ENCODE results near the gene LCNL1. TPM values are rescaled to one million over a fixed set of nuclear protein-coding genes. Genes with fewer than 3 reads are reported as not detected.
A peak's percentile ranks its signal among the peaks of the same experiment; 100 is the strongest.

LCNL1 gene
- total and polyA plus RNA-seq, 12 donors = 0.06 to 10.5 (median 0.78) TPM; not detected in 2

DNA sequence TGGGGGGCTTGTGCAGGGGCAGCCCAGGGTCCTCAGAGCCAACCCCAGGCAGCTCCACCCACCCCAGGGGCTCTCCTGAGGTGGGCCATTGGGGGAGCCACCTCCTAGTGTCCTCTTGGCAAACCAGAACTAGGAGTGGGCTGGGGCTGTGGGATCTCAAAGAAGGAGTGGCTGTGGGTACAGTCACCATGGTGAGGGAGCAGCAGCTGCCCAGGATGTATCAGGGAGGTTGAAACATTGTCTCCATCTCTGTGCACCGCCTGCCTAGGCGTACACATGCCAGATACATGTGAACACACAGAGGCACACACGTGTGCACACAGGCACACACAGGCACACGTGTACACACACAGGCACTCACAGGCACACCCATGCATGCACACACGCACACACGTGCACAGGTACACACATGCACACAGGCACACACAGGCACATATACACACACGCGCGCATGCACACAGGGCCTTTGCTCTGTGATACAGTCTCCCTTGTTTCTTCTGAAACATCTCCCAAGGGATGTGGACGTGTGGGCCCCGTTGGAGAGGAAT, 20.0 kb upstream of the LCNL1 start:
- intact Hi-C loops (cut with DNase I) = no loop called here
- Histone ChIP-seq H3K4me3 (no peak overlapping the region), H3K27ac (no peak overlapping the region), H3K36me3 (replicated peaks in 1 of 2) (no peaks in the 10 kb centered on the region), H3K4me1 (replicated peaks in 1 of 2) (peaks cover 0 to 8% of the 10 kb centered on the region in 2 donors), H3K27me3 (no peaks in the 10 kb centered on the region), H3K9me3 (replicated peaks in 1 of 3) (no peaks in the 10 kb centered on the region)
- 79 to 92% (median 86%) methylated on average over 8 to 11 of the region's 11 CpGs for WGBS, 4 donors
- no peak for DNase-seq
- TF ChIP-seq POLR2A (IDR thresholded peaks at IDR 0.05) (no peak), CTCF (IDR thresholded peaks at IDR 0.05) (no peak)

GRCh38 chr9:136963341-136963740, 19.5 kb upstream of the LCNL1 start:
- Histone ChIP-seq H3K36me3 (replicated peaks in 1 of 2) (no peaks in the 10 kb centered on the region), H3K9me3 (replicated peaks in 1 of 3) (no peaks in the 10 kb centered on the region), H3K4me3 (no peak overlapping the region), H3K27ac (peak overlapping the region in 1 of 5 donors; percentile 29), H3K27me3 (no peaks in the 10 kb centered on the region), H3K4me1 (replicated peaks in 1 of 2) (peaks cover 0 to 8% of the 10 kb centered on the region in 2 donors)
- intact Hi-C loops (cut with DNase I) = no loop called here
- 89 to 97% (median 94%) methylated on average over 6 to 15 of the region's 15 CpGs for WGBS, 4 donors
- TF ChIP-seq POLR2A (IDR thresholded peaks at IDR 0.05) (no peak), CTCF (IDR thresholded peaks at IDR 0.05) (no peak)
- no peak for DNase-seq

DNA sequence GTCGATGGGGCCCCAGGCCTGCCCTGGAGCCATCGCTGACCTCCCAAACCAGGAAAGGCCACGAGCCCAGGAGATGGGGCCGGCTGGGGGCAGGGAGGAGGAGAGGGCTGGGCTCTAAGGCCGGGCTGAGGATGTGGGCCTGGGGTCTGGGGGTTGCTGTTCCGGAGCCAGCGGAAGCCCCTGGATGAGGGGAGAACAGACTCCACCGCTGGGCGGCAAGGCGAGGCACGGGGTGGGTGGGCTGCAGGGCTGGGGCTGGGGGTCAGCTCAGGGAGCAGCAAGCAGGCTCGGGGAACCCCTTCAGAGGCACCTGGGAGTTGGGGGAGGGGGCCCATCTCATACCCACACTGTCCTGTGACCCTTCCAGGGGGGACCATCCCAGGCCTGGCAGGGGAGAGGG, 19.0 kb upstream of the LCNL1 start:
- TF ChIP-seq CTCF (IDR thresholded peaks at IDR 0.05) = no peak
- TF ChIP-seq POLR2A (IDR thresholded peaks at IDR 0.05) = no peak
- no peak for DNase-seq
- Histone ChIP-seq H3K4me3 (no peak overlapping the region), H3K36me3 (replicated peaks in 1 of 2) (no peaks in the 10 kb centered on the region), H3K9me3 (replicated peaks in 1 of 3) (no peaks in the 10 kb centered on the region), H3K27me3 (no peaks in the 10 kb centered on the region), H3K27ac (peak overlapping the region in 1 of 5 donors; percentile 29), H3K4me1 (replicated peaks in 1 of 2) (peaks cover 0 to 8% of the 10 kb centered on the region in 2 donors)
- 83 to 100% (median 91%) methylated on average over 1 to 12 of the region's 12 CpGs for WGBS, 4 donors
- intact Hi-C loops (cut with DNase I) = no loop called here

DNA sequence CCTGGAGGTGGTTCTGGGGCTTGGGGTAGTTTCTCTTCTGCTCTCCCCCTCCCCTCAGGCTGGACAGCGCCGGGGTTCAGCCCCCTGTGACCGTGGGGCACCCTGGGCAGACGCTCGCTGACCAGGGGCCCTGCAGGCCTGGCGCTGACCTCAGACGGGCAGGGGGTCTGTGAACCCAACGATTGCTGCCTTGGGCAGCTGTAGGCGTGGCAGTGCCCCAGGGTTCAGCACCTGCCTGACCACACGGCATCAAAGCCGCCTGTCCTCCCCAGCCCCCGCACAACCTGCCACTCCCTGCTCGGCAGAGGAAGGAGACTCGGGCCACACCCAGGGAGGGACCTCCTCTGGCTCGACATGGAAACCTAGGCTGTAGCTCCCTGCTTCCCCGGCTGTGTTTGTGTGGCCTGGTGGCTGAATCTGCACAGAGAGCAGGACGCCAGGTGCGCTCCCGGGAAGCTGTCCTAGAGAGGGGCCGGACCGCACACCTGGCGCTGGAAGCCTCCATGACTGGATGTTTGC, 18.6 kb upstream of the LCNL1 start:
- Histone ChIP-seq H3K27ac (peak overlapping the region in 1 of 5 donors; percentile 29), H3K9me3 (replicated peaks in 1 of 3) (no peaks in the 10 kb centered on the region), H3K4me3 (no peak overlapping the region), H3K27me3 (no peaks in the 10 kb centered on the region), H3K36me3 (replicated peaks in 1 of 2) (no peaks in the 10 kb centered on the region), H3K4me1 (replicated peaks in 1 of 2) (peaks cover 0 to 8% of the 10 kb centered on the region in 2 donors)
- intact Hi-C loops (cut with DNase I) = no loop called here
- no peak for DNase-seq
- 70 to 90% (median 79%) methylated on average over 4 to 22 of the region's 22 CpGs for WGBS, 4 donors
- no peak for TF ChIP-seq POLR2A (IDR thresholded peaks at IDR 0.05)
- no peak for TF ChIP-seq CTCF (IDR thresholded peaks at IDR 0.05)
